Urinary bladder (tissue), 4 donors: ENCODE data around the gene LRRC39. TPM values are rescaled to one million over a fixed set of nuclear protein-coding genes. Genes with fewer than 3 reads are reported as not detected.
"Not testable (repeated sequence)": the region's sequence is repeated elsewhere in the genome, so short reads cannot be mapped to it uniquely, and the experiment has no call there.

Source experiments
- DNase-seq: peaks from one replicate; pipeline ENCODE4 v3.0.0-alpha.2; 2015; ENCODE audit errors: extremely low spot score
- H3K27ac ChIP-seq: one replicate; pipeline ENCODE4 v1.5.1; 2013; ENCODE audit warnings: low read depth, mild to moderate bottlenecking, moderate library complexity
- H3K36me3 ChIP-seq: one replicate; pipeline ENCODE4 v1.6.1; 2013; ENCODE audit warnings: mild to moderate bottlenecking, moderate library complexity; ENCODE audit not compliant: insufficient read depth
- H3K4me1 ChIP-seq: one replicate; pipeline ENCODE4 v1.6.1; 2013; ENCODE audit warnings: mild to moderate bottlenecking, moderate library complexity; ENCODE audit not compliant: insufficient read depth
- H3K4me3 ChIP-seq: one replicate; pipeline ENCODE4 v1.5.1; 2013; ENCODE audit warnings: low read depth, low read length
- WGBS: extraction: QIAGEN DNeasy Blood & Tissue Kit; methylation state at CpG from one replicate; pipeline ENCODE4 v1.1.7; 2013; 5-methylcytosine and 5-hydroxymethylcytosine counted together
- polyA plus RNA-seq: library from polyadenylated mRNA; stranded (reverse); fragments of 200-250 nt; gene quantifications from one replicate; pipeline ENCODE4 v1.2.3, GENCODE V29; 2013
- total RNA-seq: library from RNA; depleted of rRNA; stranded (reverse); fragments of >200 nt; gene quantifications from one replicate; pipeline ENCODE4 v1.2.3, GENCODE V29; 2014
- donor health status: healthy with polysubstance abuse.
- donor health status: healthy.

Gene LRRC39
- total RNA-seq = 13.8 TPM
- polyA plus RNA-seq = 0.51 TPM

- no peak within 1 kb of the TSS for H3K27ac ChIP-seq
- no peaks in the 10 kb centered on the region for H3K4me1 ChIP-seq
- WGBS = 41% methylated on average over 5 of the region's 5 CpGs
- DNase-seq = no peak
- no peak within 1 kb of the TSS for H3K4me3 ChIP-seq
- H3K36me3 ChIP-seq = no peaks in the 10 kb centered on the region
Measured at GRCh38 chr1:100178091-100178490, at the start of gene LRRC39. Gene LRRC39, minus strand, starts transcription at chr1:100178256. Its CDS starts 9,740 bp downstream, at chr1:100168516.

GRCh38 chr1:100222428-100222827 is 44.4 kb upstream of the LRRC39 start:
- Histone ChIP-seq H3K4me3 (no peak overlapping the region), H3K36me3 (peaks cover 4% of the 10 kb centered on the region), H3K27ac (no peak overlapping the region), H3K4me1 (no peaks in the 10 kb centered on the region)
- no peak for DNase-seq

GRCh38 chr1:100219883-100220282 is 41.8 kb upstream of the LRRC39 start:
- Histone ChIP-seq H3K27ac (no peak overlapping the region), H3K36me3 (peaks cover 4% of the 10 kb centered on the region), H3K4me3 (no peak overlapping the region), H3K4me1 (no peaks in the 10 kb centered on the region)
- 97% methylated on average over 2 of the region's 2 CpGs for WGBS
- DNase-seq = no peak

- H3K36me3 ChIP-seq = peaks cover 4% of the 10 kb centered on the region
- DNase-seq = no peak
- WGBS = 78% methylated on average over 6 of the region's 6 CpGs
- no peak overlapping the region for H3K4me3 ChIP-seq
- no peaks in the 10 kb centered on the region for H3K4me1 ChIP-seq
- H3K27ac ChIP-seq = peak overlapping the region; percentile 18
Measured at GRCh38 chr1:100219457-100219856, 41.4 kb upstream of the LRRC39 start.

GRCh38 chr1:100217834-100218233 is 39.8 kb upstream of the LRRC39 start:
- H3K27ac ChIP-seq = no peak overlapping the region
- WGBS = 60% methylated on average over 2 of the region's 2 CpGs
- no peak for DNase-seq
- H3K4me3 ChIP-seq = no peak overlapping the region
- no peaks in the 10 kb centered on the region for H3K4me1 ChIP-seq
- H3K36me3 ChIP-seq = peaks cover 4% of the 10 kb centered on the region

GRCh38 chr1:100215101-100215500 is 37.0 kb upstream of the LRRC39 start:
- Histone ChIP-seq H3K4me1 (no peaks in the 10 kb centered on the region), H3K36me3 (peaks cover 4% of the 10 kb centered on the region), H3K27ac (no peak overlapping the region), H3K4me3 (no peak overlapping the region)
- 88% methylated on average over 1 of the region's 1 CpG for WGBS
- no peak for DNase-seq

GRCh38 chr1:100213141-100213540 is 35.1 kb upstream of the LRRC39 start:
- H3K27ac ChIP-seq = no peak overlapping the region
- DNase-seq = no peak
- peaks cover 6% of the 10 kb centered on the region for H3K36me3 ChIP-seq
- no peak overlapping the region for H3K4me3 ChIP-seq
- no peaks in the 10 kb centered on the region for H3K4me1 ChIP-seq
- 96% methylated on average over 37 of the region's 37 CpGs for WGBS

- Histone ChIP-seq H3K4me3 (no peak overlapping the region), H3K27ac (no peak overlapping the region), H3K36me3 (peaks cover 7% of the 10 kb centered on the region), H3K4me1 (no peaks in the 10 kb centered on the region)
- DNase-seq = no peak
- WGBS = 98% methylated on average over 2 of the region's 2 CpGs
Measured at GRCh38 chr1:100206301-100206700, 28.2 kb upstream of the LRRC39 start.

GRCh38 chr1:100205593-100205992 is 27.5 kb upstream of the LRRC39 start:
- H3K27ac ChIP-seq, H3K4me1 ChIP-seq, H3K4me3 ChIP-seq, DNase-seq, H3K36me3 ChIP-seq: not testable (repeated sequence)
- WGBS = 94% methylated on average over 2 of the region's 2 CpGs

GRCh38 chr1:100205103-100205502 is 27.0 kb upstream of the LRRC39 start:
- 98% methylated on average over 2 of the region's 2 CpGs for whole genome bisulfite sequencing

GRCh38 chr1:100202703-100203102 is 24.6 kb upstream of the LRRC39 start:
- H3K36me3 ChIP-seq = peaks cover 11% of the 10 kb centered on the region
- WGBS = 30% methylated on average over 2 of the region's 2 CpGs
- H3K4me3 ChIP-seq, DNase-seq, H3K27ac ChIP-seq, H3K4me1 ChIP-seq: not testable (repeated sequence)

More at GRCh38 chr1:100205103-100205502, 27.0 kb upstream of the LRRC39 start:
- H3K36me3 ChIP-seq, H3K4me1 ChIP-seq, H3K27ac ChIP-seq, H3K4me3 ChIP-seq, DNase-seq: not testable (repeated sequence)

GRCh38 chr1:100200060-100200459 is 22.0 kb upstream of the LRRC39 start:
- WGBS = 56% methylated on average over 6 of the region's 6 CpGs
- peaks cover 11% of the 10 kb centered on the region for H3K36me3 ChIP-seq
- not testable (repeated sequence) for DNase-seq, H3K27ac ChIP-seq, H3K4me1 ChIP-seq, H3K4me3 ChIP-seq

GRCh38 chr1:100198596-100198995 is 20.5 kb upstream of the LRRC39 start:
- no peak for DNase-seq
- Histone ChIP-seq H3K4me1 (no peaks in the 10 kb centered on the region), H3K27ac (no peak overlapping the region), H3K36me3 (peaks cover 11% of the 10 kb centered on the region), H3K4me3 (no peak overlapping the region)
- 95% methylated on average over 1 of the region's 1 CpG for WGBS

GRCh38 chr1:100188617-100189016 is 10.6 kb upstream of the LRRC39 start:
- DNase-seq = no peak
- no peak overlapping the region for H3K27ac ChIP-seq
- H3K36me3 ChIP-seq = no peaks in the 10 kb centered on the region
- H3K4me1 ChIP-seq = no peaks in the 10 kb centered on the region
- no peak overlapping the region for H3K4me3 ChIP-seq
- 37% methylated on average over 3 of the region's 3 CpGs for WGBS

- H3K4me1 ChIP-seq = no peaks in the 10 kb centered on the region
- DNase-seq = no peak
- no peak overlapping the region for H3K4me3 ChIP-seq
- no peaks in the 10 kb centered on the region for H3K36me3 ChIP-seq
- no peak overlapping the region for H3K27ac ChIP-seq
- WGBS = 80% methylated on average over 3 of the region's 3 CpGs
Measured at GRCh38 chr1:100187912-100188311, 9.9 kb upstream of the LRRC39 start.
